Measurements from ENCODE around the gene TMEM272. TPM values are rescaled to one million over a fixed set of nuclear protein-coding genes. Genes with fewer than 3 reads are reported as not detected.

The TMEM272 gene
- total and polyA plus RNA-seq, 2 of the 13 experiments (the other 11 are each of a cell fraction or from before 2014, with no cell fraction given) = 0.37 to 0.62 TPM

GRCh38 chr13:51764184-51765141 lies 80.5 kb downstream of the TMEM272 start (continued):
- TF ChIP-seq HNRNPK (IDR thresholded peaks at IDR 0.05; ENCODE audit: low read depth, low read length, poor library complexity, severe bottlenecking) (no peak), ZIK1 (CRISPR knock-in tag; IDR thresholded peaks at IDR 0.05; ENCODE audit: borderline replicate concordance, low read depth) (no peak), ZNF7 (CRISPR knock-in tag; IDR thresholded peaks at IDR 0.05) (no peak), WIZ (CRISPR knock-in tag; IDR thresholded peaks at IDR 0.05) (no peak), NRL (CRISPR knock-in tag; IDR thresholded peaks at IDR 0.05; ENCODE audit: borderline replicate concordance) (no peak), AFF4 (CRISPR knock-in tag; IDR thresholded peaks at IDR 0.05) (no peak), TFAP4 (IDR thresholded peaks at IDR 0.05; ENCODE audit: borderline replicate concordance, low read depth) (no peak; the same call in 1 of the 2 replicates), ZBTB26 (CRISPR knock-in tag; IDR thresholded peaks at IDR 0.05; ENCODE audit: borderline replicate concordance) (0 out of 2 replicates have a peak, but pooled peaks have one; percentile 12), ZNF205 (CRISPR knock-in tag; IDR thresholded peaks at IDR 0.05) (peak; percentile 99), FOXO4 (CRISPR knock-in tag; conservative IDR thresholded peaks at IDR 0.05) (no peak), ZBTB2 (CRISPR knock-in tag; IDR thresholded peaks at IDR 0.05; ENCODE audit: low read depth) (no peak)

All from HepG2 (cell line).